HG02840 (cell line): ENCODE results near the gene FOXJ3.
"Not testable (repeated sequence)": the region's sequence is repeated elsewhere in the genome, so short reads cannot be mapped to it uniquely, and the experiment has no call there.

ENCODE experiments used
- ATAC-seq: cut with Tn5 transposase; IDR thresholded peaks from one replicate; pipeline ENCODE4 v1.9.1; 2021; ENCODE audit warnings: mild to moderate bottlenecking, moderate library complexity, moderate number of reproducible peaks; ENCODE audit not compliant: unreplicated experiment, low FRiP score

The FOXJ3 gene

GRCh38 chr1:42260376-42261070 lies 74.5 kb downstream of the FOXJ3 start:
- ATAC-seq = no peak

GRCh38 chr1:42259739-42260064 lies 75.3 kb downstream of the FOXJ3 start:
- no peak for ATAC-seq

- no peak for ATAC-seq
These were observed 75.8 kb downstream of the FOXJ3 start for GRCh38 chr1:42259059-42259738.

- ATAC-seq = no peak
These were observed 76.8 kb downstream of the FOXJ3 start for GRCh38 chr1:42258218-42258617.

- ATAC-seq = no peak
These were observed 84.0 kb downstream of the FOXJ3 start for GRCh38 chr1:42251042-42251441.

GRCh38 chr1:42250164-42250563 lies 84.9 kb downstream of the FOXJ3 start:
- no peak for ATAC-seq

- no peak for ATAC-seq
These were observed 93.9 kb downstream of the FOXJ3 start for GRCh38 chr1:42240966-42241755.

GRCh38 chr1:42239555-42239954 lies 95.5 kb downstream of the FOXJ3 start:
- no peak for ATAC-seq

- ATAC-seq = no peak
These were observed 96.0 kb downstream of the FOXJ3 start for GRCh38 chr1:42239041-42239440.

GRCh38 chr1:42231253-42231652 lies 103.8 kb downstream of the FOXJ3 start:
- no peak for ATAC-seq

- ATAC-seq = no peak
These were observed 106.1 kb downstream of the FOXJ3 start for GRCh38 chr1:42228938-42229337.

GRCh38 chr1:42223036-42223435 lies 112.0 kb downstream of the FOXJ3 start:
- no peak for ATAC-seq

- no peak for ATAC-seq
These were observed 113.0 kb downstream of the FOXJ3 start for GRCh38 chr1:42221952-42222606.

GRCh38 chr1:42221456-42221855 lies 113.6 kb downstream of the FOXJ3 start:
- ATAC-seq = no peak

GRCh38 chr1:42219627-42220026 lies 115.4 kb downstream of the FOXJ3 start:
- ATAC-seq = no peak

GRCh38 chr1:42214447-42214871 lies 120.6 kb downstream of the FOXJ3 start:
- no peak for ATAC-seq

- no peak for ATAC-seq
These were observed 123.8 kb downstream of the FOXJ3 start for GRCh38 chr1:42211224-42211623.

GRCh38 chr1:42210421-42211133 lies 124.5 kb downstream of the FOXJ3 start:
- no peak for ATAC-seq

- no peak for ATAC-seq
These were observed 125.3 kb downstream of the FOXJ3 start for GRCh38 chr1:42209526-42210251.

- ATAC-seq = not testable (repeated sequence)
These were observed 128.1 kb downstream of the FOXJ3 start for GRCh38 chr1:42206930-42207329.
